KBM-7 (cell line): ENCODE data around the gene VPS25.
"Not testable (repeated sequence)": the region's sequence is repeated elsewhere in the genome, so short reads cannot be mapped to it uniquely, and the experiment has no call there.

Source experiments
- DNase-seq: peaks from one replicate; pipeline ENCODE4 v3.0.0-alpha.2; 2015
- in situ Hi-C: fragments of 300-500 bp; cut with MboI; formaldehyde crosslinking; loops from 2 replicates; pipeline ENCODE4 v1.14.3; 2020; ENCODE audit warnings: low sequenced_read_pairs, low pct_unique_long_range_greater_than_20kb, mixed read lengths

Gene VPS25

GRCh38 chr17:42766124-42766523 is 7.1 kb upstream of the VPS25 start:
- in situ Hi-C loops, result no loop called here

GRCh38 chr17:42767512-42767911 is 5.7 kb upstream of the VPS25 start:
- no peak for DNase-seq
- in situ Hi-C loops, result no loop called here

More at GRCh38 chr17:42766124-42766523, 7.1 kb upstream of the VPS25 start:
- DNase-seq, result no peak

GRCh38 chr17:42768006-42768405 is 5.2 kb upstream of the VPS25 start:
- peak; percentile 47 for DNase-seq
- in situ Hi-C loops, result not testable (repeated sequence)

GRCh38 chr17:42769964-42770363 is 3.3 kb upstream of the VPS25 start:
- in situ Hi-C loops, DNase-seq: not testable (repeated sequence)

GRCh38 chr17:42772945-42773289 is 332 bp upstream of the VPS25 start:
- in situ Hi-C loops, result no loop called here
- no peak for DNase-seq

GRCh38 chr17:42774066-42774745 is 957 bp downstream of the VPS25 start:
- DNase-seq, result no peak
- in situ Hi-C loops, result no loop called here

- in situ Hi-C loops, result no loop called here
These were observed 2.4 kb downstream of the VPS25 start for GRCh38 chr17:42775534-42776098.

GRCh38 chr17:42778570-42778969 is 5.3 kb downstream of the VPS25 start:
- in situ Hi-C loops, result no loop called here
- no peak for DNase-seq

More at GRCh38 chr17:42775534-42776098, 2.4 kb downstream of the VPS25 start:
- DNase-seq, result peak; percentile 77

- in situ Hi-C loops, result no loop called here
- no peak for DNase-seq
These were observed 6.2 kb downstream of the VPS25 start for GRCh38 chr17:42779304-42779935.

- in situ Hi-C loops, result no loop called here
These were observed 6.9 kb downstream of the VPS25 start, which contains the start of gene WNK4 for GRCh38 chr17:42779936-42780850. WNK4 (plus strand) TSS chr17:42780610; CDS start chr17:42780699, 89 bp downstream.

GRCh38 chr17:42780851-42781638 is 7.8 kb downstream of the VPS25 start:
- in situ Hi-C loops, result no loop called here
- DNase-seq, result no peak

More at GRCh38 chr17:42779936-42780850, 6.9 kb downstream of the VPS25 start, which contains the start of gene WNK4:
- no peak for DNase-seq

- in situ Hi-C loops, result no loop called here
- no peak for DNase-seq
These were observed 8.5 kb downstream of the VPS25 start for GRCh38 chr17:42781639-42782165.

- no peak for DNase-seq
- in situ Hi-C loops, result no loop called here
These were observed 9.2 kb downstream of the VPS25 start for GRCh38 chr17:42782166-42783061.

GRCh38 chr17:42783062-42783790 is 10.0 kb downstream of the VPS25 start:
- in situ Hi-C loops, result no loop called here
- DNase-seq, result no peak

GRCh38 chr17:42783791-42784138 is 10.5 kb downstream of the VPS25 start:
- DNase-seq, result no peak
- in situ Hi-C loops, result no loop called here

GRCh38 chr17:42784409-42784808 is 11.2 kb downstream of the VPS25 start:
- in situ Hi-C loops, result no loop called here
- DNase-seq, result peak; percentile 61
